ENCODE data around the gene GRB7. TPM values are rescaled to one million over a fixed set of nuclear protein-coding genes. Genes with fewer than 3 reads are reported as not detected.

GRB7 gene
- total and polyA plus RNA-seq, 9 of the 15 experiments (the other 6 are each of a cell fraction or from before 2014, with no cell fraction given): 0.04 to 6.2 (median 2.2) TPM

GRCh38 chr17:39722965-39723848 is 14.5 kb upstream of the GRB7 start (continued):
- TF ChIP-seq, protein P1, sequence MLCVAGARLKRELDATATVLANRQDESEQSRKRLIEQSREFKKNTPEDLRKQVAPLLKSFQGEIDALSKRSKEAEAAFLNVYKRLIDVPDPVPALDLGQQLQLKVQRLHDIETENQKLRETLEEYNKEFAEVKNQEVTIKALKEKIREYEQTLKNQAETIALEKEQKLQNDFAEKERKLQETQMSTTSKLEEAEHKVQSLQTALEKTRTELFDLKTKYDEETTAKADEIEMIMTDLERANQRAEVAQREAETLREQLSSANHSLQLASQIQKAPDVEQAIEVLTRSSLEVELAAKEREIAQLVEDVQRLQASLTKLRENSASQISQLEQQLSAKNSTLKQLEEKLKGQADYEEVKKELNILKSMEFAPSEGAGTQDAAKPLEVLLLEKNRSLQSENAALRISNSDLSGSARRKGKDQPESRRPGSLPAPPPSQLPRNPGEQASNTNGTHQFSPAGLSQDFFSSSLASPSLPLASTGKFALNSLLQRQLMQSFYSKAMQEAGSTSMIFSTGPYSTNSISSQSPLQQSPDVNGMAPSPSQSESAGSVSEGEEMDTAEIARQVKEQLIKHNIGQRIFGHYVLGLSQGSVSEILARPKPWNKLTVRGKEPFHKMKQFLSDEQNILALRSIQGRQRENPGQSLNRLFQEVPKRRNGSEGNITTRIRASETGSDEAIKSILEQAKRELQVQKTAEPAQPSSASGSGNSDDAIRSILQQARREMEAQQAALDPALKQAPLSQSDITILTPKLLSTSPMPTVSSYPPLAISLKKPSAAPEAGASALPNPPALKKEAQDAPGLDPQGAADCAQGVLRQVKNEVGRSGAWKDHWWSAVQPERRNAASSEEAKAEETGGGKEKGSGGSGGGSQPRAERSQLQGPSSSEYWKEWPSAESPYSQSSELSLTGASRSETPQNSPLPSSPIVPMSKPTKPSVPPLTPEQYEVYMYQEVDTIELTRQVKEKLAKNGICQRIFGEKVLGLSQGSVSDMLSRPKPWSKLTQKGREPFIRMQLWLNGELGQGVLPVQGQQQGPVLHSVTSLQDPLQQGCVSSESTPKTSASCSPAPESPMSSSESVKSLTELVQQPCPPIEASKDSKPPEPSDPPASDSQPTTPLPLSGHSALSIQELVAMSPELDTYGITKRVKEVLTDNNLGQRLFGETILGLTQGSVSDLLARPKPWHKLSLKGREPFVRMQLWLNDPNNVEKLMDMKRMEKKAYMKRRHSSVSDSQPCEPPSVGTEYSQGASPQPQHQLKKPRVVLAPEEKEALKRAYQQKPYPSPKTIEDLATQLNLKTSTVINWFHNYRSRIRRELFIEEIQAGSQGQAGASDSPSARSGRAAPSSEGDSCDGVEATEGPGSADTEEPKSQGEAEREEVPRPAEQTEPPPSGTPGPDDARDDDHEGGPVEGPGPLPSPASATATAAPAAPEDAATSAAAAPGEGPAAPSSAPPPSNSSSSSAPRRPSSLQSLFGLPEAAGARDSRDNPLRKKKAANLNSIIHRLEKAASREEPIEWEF (CRISPR knock-in tag; IDR thresholded peaks at IDR 0.05): no peak
- TF ChIP-seq MIER1 (IDR thresholded peaks at IDR 0.05; ENCODE audit: low read depth) (no peak), MCM7 (IDR thresholded peaks at IDR 0.05) (no peak), ZNF586 (CRISPR knock-in tag; conservative IDR thresholded peaks at IDR 0.05) (no peak), ZNF696 (CRISPR knock-in tag; conservative IDR thresholded peaks at IDR 0.05) (no peak), RBFOX2 (IDR thresholded peaks at IDR 0.05; ENCODE audit: low read depth, low read length) (peak; percentile 84), WHSC1 (IDR thresholded peaks at IDR 0.05; ENCODE audit: low read length) (no peak), BDP1 (IDR thresholded peaks at IDR 0.05; ENCODE audit: insufficient read depth, insufficient read length) (no peak), NONO (IDR thresholded peaks at IDR 0.05; ENCODE audit: low read depth in 2 of 2, low read length in 1 of 2) (no peak), ZFP1 (CRISPR knock-in tag; IDR thresholded peaks at IDR 0.05) (no peak), CTBP1 (IDR thresholded peaks at IDR 0.05; ENCODE audit: borderline replicate concordance) (peak; percentile 70; the same call in 1 of the 2 replicates), ELF1 (tag; IDR thresholded peaks at IDR 0.05) (peak; percentile 51), EGR1 (conservative IDR thresholded peaks at IDR 0.05) (peak; percentile 66), ZSCAN29 (IDR thresholded peaks at IDR 0.05) (peak; percentile 98), PCBP2 (IDR thresholded peaks at IDR 0.05; ENCODE audit: low read depth, low read length, poor library complexity, severe bottlenecking) (no peak), SRSF7 (optimal IDR thresholded peaks at IDR 0.05; ENCODE audit: low read depth, low read length) (no peak), CBFA2T2 (conservative IDR thresholded peaks at IDR 0.05) (no peak), BMI1 (IDR thresholded peaks at IDR 0.05; ENCODE audit: low read length) (no peak), HLTF (IDR thresholded peaks at IDR 0.05) (no peak), RBBP5 (IDR thresholded peaks at IDR 0.05; ENCODE audit: borderline replicate concordance, insufficient read depth, low read length, poor library complexity, severe bottlenecking) (no peak)
- TF ChIP-seq, protein P2, sequence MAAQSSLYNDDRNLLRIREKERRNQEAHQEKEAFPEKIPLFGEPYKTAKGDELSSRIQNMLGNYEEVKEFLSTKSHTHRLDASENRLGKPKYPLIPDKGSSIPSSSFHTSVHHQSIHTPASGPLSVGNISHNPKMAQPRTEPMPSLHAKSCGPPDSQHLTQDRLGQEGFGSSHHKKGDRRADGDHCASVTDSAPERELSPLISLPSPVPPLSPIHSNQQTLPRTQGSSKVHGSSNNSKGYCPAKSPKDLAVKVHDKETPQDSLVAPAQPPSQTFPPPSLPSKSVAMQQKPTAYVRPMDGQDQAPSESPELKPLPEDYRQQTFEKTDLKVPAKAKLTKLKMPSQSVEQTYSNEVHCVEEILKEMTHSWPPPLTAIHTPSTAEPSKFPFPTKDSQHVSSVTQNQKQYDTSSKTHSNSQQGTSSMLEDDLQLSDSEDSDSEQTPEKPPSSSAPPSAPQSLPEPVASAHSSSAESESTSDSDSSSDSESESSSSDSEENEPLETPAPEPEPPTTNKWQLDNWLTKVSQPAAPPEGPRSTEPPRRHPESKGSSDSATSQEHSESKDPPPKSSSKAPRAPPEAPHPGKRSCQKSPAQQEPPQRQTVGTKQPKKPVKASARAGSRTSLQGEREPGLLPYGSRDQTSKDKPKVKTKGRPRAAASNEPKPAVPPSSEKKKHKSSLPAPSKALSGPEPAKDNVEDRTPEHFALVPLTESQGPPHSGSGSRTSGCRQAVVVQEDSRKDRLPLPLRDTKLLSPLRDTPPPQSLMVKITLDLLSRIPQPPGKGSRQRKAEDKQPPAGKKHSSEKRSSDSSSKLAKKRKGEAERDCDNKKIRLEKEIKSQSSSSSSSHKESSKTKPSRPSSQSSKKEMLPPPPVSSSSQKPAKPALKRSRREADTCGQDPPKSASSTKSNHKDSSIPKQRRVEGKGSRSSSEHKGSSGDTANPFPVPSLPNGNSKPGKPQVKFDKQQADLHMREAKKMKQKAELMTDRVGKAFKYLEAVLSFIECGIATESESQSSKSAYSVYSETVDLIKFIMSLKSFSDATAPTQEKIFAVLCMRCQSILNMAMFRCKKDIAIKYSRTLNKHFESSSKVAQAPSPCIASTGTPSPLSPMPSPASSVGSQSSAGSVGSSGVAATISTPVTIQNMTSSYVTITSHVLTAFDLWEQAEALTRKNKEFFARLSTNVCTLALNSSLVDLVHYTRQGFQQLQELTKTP (IDR thresholded peaks at IDR 0.05; ENCODE audit: low read depth in 1 of 2, partially characterized antibody in 2 of 2): no peak

Data from K562 (cell line).